AG04449 (cell line): Measurements from ENCODE around the gene BMPR1B.

ENCODE experiments used
- CTCF ChIA-PET: fragments of 350-600 bp; formaldehyde crosslinking; extraction: SDS; loops from one replicate; lab custom pipeline; 2021; ENCODE audit warnings: antibody characterized with exemption; lab: Yijun Ruan, JAX
- POLR2A ChIA-PET: fragments of 400-600, 350-600 bp; formaldehyde crosslinking; extraction: SDS; loops from one replicate; lab custom pipeline; 2020; ENCODE audit warnings: antibody characterized with exemption, inconsistent platforms; lab: Yijun Ruan, JAX
- DNase-seq: peaks from one replicate; pipeline ENCODE4 v3.0.0-alpha.2; 2010; ENCODE audit warnings: low read depth, low spot score
- H3K4me3 ChIP-seq: 2 replicates; pipeline ENCODE4 v1.5.1; 2011; ENCODE audit warnings: low read depth, mild to moderate bottlenecking, control low read depth, low read length
- CTCF ChIP-seq: IDR thresholded peaks from one replicate; pipeline ENCODE4 v1.5.1; 2011; ENCODE audit warnings: mild to moderate bottlenecking, moderate library complexity, low read length, control low read depth, inconsistent platforms; ENCODE audit not compliant: insufficient read depth; ENCODE audit errors: missing control alignments

BMPR1B gene

GRCh38 chr4:95106408-95106928 lies 348.7 kb downstream of the BMPR1B start:
- CTCF ChIA-PET, result interaction anchor here (1.1 kb wide), 1 partner anchor 18 kb away, joined by 9 read pairs; no protein-coding TSS in a partner anchor
- DNase-seq, result no peak
- no peak overlapping the region for H3K4me3 ChIP-seq
- no peak for TF ChIP-seq CTCF
- POLR2A ChIA-PET, result no interaction called here

- no peak for DNase-seq
- ChIA-PET CTCF (interaction anchor here (1.1 kb wide), 1 partner anchor 18 kb away, joined by 9 read pairs; no protein-coding TSS in a partner anchor), POLR2A (no interaction called here)
- TF ChIP-seq CTCF, result no peak
- H3K4me3 ChIP-seq, result no peak overlapping the region
Observed at GRCh38 chr4:95107004-95107403, 349.2 kb downstream of the BMPR1B start.

- CTCF ChIA-PET, result no interaction called here
- no peak for TF ChIP-seq CTCF
- H3K4me3 ChIP-seq, result no peak overlapping the region
- no peak for DNase-seq
- POLR2A ChIA-PET, result no interaction called here
Observed at GRCh38 chr4:95107635-95108034, 349.9 kb downstream of the BMPR1B start.

GRCh38 chr4:95108883-95109421 lies 351.2 kb downstream of the BMPR1B start:
- TF ChIP-seq CTCF, result no peak
- H3K4me3 ChIP-seq, result no peak overlapping the region
- ChIA-PET CTCF (interaction anchor here (0.7 kb wide), 1 partner anchor 16 kb away, joined by 3 read pairs; no protein-coding TSS in a partner anchor), POLR2A (no interaction called here)
- DNase-seq, result no peak

- no peak for DNase-seq
- ChIA-PET CTCF (interaction anchor here (1.7 kb wide), 1 partner anchor 20 kb away, joined by 6 read pairs; no protein-coding TSS in a partner anchor), POLR2A (no interaction called here)
- no peak for TF ChIP-seq CTCF
- no peak overlapping the region for H3K4me3 ChIP-seq
Observed at GRCh38 chr4:95114521-95114920, 356.8 kb downstream of the BMPR1B start.

GRCh38 chr4:95118497-95118896 lies 360.7 kb downstream of the BMPR1B start:
- DNase-seq, result no peak
- H3K4me3 ChIP-seq, result no peak overlapping the region
- no peak for TF ChIP-seq CTCF
- CTCF ChIA-PET, result interaction anchor here (1.4 kb wide), 1 partner anchor 11 kb away, joined by 3 read pairs; no protein-coding TSS in a partner anchor
- POLR2A ChIA-PET, result no interaction called here
